ENCODE data around the gene THSD7A.

GRCh38 chr7:11452476-11452875 lies 379.5 kb downstream of the THSD7A start:
- TF ChIP-seq, protein P1, sequence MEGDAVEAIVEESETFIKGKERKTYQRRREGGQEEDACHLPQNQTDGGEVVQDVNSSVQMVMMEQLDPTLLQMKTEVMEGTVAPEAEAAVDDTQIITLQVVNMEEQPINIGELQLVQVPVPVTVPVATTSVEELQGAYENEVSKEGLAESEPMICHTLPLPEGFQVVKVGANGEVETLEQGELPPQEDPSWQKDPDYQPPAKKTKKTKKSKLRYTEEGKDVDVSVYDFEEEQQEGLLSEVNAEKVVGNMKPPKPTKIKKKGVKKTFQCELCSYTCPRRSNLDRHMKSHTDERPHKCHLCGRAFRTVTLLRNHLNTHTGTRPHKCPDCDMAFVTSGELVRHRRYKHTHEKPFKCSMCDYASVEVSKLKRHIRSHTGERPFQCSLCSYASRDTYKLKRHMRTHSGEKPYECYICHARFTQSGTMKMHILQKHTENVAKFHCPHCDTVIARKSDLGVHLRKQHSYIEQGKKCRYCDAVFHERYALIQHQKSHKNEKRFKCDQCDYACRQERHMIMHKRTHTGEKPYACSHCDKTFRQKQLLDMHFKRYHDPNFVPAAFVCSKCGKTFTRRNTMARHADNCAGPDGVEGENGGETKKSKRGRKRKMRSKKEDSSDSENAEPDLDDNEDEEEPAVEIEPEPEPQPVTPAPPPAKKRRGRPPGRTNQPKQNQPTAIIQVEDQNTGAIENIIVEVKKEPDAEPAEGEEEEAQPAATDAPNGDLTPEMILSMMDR (IDR thresholded peaks at IDR 0.05), result no peak
- TF ChIP-seq POLR2A (IDR thresholded peaks at IDR 0.05), result no peak

Measured in heart left ventricle (tissue), 13 donors.